HG03066 (cell line): ENCODE data around the gene MRRF.
"Not testable (repeated sequence)": the region's sequence is repeated elsewhere in the genome, so short reads cannot be mapped to it uniquely, and the experiment has no call there.

Experiments used
- ATAC-seq: cut with Tn5 transposase; IDR thresholded peaks from one replicate; pipeline ENCODE4 v1.9.1; 2021; ENCODE audit warnings: low read depth; ENCODE audit not compliant: unreplicated experiment

The MRRF gene

DNA sequence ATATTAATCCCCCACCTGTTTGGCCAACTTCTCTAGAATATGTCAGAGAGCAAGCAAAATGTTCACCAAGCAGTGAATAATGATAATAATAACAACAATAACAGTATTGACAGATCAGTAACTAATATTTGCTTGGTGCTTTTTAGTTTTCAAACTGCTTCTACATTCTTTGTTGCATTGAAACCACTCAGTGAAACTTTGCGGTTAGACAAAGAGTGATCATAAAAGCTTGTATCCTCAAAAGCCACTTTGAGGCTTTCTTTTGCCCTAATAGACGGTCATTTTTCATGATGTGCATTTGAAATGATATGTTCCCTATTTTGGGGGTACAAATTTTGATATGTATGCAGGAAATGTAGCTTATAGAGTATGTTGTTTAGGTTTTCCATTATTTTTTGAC, 62.5 kb downstream of the MRRF start:
- ATAC-seq: no peak

DNA sequence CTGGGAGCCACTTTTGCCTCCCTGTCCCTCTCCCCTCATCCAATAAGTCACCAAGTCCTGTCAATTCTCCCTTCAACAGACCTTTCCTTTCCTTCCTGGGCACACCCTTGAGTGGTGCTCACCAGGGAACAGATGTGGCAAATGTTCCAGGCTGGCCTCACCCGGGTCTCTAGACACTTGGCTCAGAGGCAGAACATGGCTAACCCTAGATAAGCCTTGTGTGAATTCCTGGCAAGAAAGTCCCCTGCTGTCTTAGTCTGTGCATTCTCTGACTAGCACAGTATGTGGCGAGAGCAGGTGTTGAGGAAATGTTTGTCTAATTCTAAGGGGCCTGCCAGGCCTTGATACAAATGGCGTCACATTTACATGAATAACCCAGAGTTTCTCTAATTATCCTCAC, 64.9 kb downstream of the MRRF start:
- no peak for ATAC-seq

DNA sequence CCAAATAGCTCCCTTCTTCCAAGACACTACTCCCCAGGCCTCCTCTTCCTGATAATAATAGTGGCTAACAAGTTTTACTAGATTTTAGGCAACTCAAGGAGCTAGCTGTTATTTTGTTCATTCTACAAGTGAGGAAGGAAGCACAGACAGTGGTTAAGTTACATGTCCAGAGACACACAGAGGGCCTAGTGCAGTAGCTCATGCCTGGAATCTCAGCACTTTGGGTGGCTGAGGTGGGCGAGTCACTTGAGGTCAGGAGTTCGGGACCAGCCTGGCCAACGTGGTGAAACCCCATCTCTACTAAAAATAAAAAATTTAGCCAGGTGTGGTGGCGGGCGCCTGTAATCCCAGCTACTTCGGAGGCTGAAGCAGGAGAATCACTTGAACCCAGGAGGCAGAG, 65.8 kb downstream of the MRRF start:
- not testable (repeated sequence) for ATAC-seq

DNA sequence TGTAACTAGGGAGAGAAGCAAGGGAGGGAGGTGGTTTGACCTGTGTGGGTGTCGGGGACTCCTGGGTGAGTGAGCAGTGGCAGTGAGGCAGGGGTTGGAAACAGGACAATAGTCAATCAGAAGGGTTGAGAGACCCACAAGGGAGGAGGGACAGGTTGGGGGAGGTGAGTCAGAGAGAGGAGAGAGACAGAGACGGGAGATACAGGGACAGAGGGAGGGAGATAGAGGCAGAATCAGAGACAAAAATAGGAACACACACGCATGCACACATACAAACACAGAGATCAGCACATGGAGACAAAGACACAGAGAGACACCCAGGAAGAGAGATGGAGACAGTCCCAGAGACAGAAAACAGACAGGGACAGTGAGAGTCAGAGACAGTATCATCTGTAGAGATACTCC, 66.8 kb downstream of the MRRF start:
- ATAC-seq: no peak

DNA sequence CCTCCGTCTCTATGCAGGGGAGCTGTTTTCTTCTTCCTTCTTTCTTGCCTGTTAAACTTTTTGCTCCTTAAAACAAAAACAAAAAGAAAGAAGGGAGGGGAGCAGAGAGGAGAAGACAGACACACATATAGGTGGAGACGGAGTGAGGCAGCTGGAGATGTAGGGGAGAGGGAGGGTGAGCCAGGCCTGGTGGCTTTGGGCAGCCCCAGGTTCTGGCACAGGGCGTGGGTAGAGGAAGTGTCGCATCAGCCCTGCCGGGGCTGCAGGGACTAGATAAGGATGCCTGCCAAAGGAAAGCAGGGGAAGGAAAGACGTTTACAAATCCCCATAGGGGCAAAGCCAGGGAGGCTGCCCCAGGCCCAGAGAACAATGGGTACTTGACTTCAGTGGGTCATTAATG, 67.4 kb downstream of the MRRF start:
- no peak for ATAC-seq

DNA sequence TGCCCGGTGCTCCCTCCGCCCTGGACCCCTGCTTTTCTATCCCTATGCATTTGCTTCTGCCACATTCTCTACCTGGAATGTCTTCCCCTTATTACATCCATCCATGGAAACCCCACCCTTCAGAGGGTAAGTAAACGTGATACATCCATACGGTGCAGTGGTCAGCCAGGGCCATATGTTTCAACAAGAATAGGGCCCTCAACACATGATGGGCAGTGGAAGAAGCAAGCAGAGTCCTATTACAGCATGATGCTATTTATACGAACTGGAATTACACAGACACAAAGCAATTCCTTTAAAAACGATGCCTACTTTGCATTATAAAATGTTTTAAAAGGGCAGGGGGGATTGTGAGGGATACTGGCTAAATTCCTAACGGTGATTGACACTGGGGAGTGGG, 68.0 kb downstream of the MRRF start:
- ATAC-seq: no peak

DNA sequence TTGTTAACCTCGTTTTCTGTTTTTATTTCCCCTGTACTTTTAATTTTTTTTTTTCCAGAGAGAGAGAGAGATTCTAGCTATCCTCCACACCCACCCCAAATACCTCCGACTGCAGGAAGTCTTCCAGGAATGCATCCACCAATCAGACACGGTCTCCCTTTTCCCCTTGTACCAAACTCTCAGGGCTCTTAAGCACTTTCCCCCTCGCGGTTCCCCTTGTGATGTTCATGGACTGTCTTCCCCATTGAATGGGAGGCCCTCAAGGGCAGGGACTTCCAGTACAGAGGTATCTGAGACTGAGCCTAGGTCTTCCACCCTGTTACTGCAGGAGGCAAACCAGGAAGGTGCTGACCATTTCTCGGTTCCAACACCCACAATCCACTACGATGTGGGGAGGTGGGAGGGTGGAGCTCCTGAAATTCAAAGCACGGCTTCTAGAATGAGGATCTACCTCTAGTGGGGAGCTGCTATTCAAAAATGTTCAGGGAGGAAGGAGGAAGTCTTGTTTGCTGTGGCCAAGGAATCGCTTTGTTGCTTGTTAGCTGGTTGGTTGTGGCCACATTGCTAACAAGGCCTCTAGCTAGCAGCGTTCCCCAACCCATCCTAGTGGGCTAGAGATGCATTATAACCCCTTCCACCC, 68.6 kb downstream of the MRRF start:
- no peak for ATAC-seq

DNA sequence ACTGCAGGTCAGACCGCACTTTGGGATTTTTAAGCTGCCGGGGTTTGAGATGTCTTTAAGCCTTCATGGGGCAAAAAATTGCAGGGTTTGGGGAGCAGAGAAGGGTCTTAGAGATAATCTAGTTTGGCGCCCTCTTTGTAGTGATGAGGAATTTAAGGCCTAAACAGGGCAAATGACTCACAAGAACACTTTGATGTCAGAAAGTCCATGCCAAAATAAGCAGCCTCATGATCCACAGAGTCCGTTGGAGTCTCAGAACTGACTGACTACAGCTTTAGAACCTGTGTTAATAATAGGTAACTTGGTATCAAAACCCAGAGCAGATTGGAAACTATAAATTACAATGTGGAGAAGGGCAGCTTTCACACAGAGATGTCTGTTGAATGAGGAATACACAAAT, 70.2 kb downstream of the MRRF start:
- no peak for ATAC-seq

DNA sequence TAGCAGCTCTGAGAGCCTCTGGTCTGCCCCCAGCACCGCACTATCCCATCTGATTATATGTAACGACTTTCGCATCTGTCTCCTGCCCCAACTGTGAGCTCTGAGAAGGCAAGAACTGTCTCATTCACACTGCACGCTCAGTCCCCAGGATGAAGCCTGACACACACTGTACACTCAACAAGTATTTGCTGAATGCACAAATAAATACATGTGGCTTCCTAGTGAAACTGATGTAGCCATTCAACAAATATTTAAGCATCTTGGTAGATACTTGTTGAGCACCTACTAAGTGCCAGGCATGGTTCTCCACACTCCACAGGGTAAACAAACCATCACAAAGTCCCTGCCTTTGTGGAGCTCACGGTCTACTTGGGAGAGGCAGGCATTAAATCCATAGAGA, 71.5 kb downstream of the MRRF start:
- ATAC-seq: no peak

DNA sequence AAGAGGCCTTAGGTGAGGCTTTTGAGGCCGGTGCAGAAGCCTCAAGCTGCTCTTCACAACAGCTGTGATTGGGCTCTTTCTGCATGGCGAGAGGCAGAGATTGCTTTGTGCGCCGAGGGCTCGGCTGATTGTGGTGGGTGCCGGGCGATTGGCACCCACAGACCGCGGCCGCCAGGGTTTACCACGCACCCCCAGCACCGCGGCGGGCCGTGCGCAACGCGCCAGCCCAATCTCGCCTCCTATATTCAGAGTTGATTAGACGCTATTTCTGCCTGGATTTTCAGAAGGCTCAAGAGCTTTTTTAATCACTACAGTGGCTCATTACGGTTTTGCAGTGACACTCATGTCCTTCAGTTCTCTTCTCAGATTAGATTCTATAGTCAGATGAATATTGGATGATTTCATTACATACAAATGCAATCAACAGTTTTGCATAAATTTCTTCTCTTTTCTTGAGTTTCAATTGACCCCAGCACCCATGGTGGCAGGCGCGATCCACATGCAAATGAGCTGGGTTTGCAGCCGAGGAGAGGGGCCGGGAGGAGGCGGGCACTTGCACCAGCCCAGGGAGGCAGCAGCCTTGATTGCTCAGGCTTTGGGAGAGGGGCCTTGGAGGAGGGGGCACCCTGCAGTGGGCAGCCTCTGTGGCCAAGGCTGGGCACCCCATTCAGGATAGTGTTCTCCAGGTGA, 72.3 kb downstream of the MRRF start:
- ATAC-seq: no peak

DNA sequence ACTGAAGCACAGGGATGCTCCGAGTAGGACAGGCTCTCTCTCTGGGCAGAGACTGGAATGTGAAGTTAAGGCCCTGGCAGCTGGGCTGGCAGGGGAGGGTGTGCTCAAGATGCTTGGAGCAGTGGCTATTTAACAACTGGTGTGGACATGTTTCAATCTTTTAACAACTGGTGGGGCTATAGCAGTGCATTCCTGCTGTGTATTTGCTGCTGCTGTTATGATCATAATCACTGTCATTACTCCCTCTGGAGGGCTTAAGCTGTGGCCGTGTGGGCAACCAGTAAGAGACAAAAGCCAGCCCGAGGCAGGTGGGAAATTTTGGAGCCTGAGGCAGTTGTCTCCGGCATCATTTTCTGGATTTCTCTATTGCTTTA, 72.9 kb downstream of the MRRF start:
- no peak for ATAC-seq

DNA sequence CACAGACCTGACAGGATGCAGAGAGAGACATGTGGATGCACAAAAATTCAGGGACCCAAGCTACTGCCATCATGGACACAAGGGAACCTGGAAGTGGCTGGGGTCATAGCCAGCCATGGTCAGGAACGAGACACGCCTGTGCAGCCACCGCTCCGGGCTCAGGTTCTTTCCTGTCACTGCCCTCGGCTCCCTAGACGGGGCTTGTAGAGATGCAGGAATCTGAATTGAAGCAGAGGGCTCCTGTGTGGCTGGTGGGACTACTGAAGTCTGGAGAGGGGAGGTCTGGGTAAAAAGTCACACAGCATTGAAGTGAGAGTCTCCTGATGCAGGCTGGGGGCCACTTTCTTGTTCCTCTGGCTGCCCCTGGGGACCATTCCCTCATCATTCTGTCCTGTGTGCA, 73.9 kb downstream of the MRRF start:
- ATAC-seq: no peak

DNA sequence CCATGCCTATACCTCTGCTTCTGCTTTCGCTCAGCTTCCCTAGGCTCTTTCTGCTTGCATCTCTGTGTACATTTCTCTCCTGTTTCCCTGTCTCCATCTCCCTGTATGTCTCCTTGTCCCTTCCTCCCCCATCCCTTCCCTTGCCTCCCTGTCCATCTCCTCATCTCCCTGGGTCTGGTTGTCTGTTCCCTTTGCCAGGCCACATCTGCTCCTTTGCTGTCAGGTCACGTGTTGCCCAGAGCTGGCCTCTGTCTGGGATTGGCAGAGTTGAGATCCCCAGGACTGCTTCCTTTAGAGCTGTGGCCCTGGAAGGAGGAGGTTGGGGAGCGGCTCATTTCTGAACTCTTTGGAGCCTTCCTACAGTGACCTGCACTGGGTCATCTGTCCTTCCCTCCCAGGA, 74.3 kb downstream of the MRRF start:
- ATAC-seq: no peak

DNA sequence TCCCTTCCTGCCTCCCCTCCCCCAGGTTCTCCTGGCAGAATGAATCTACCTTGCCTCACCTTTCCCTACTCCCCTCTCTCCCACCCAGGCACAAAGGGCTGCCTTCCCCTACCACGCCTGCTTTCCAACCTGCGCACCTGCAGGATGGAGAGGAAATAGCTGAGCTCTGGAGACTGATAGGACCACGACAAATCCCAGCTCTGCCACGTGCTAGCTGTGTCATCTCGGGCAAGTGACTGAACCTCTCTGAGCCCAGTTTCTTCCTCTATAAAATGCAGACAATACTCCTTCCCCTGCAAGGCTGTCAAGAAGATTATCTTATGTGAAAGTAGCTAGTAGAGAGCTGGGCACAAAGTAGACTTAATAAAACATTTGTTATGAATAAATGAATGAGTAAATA, 74.9 kb downstream of the MRRF start:
- no peak for ATAC-seq

DNA sequence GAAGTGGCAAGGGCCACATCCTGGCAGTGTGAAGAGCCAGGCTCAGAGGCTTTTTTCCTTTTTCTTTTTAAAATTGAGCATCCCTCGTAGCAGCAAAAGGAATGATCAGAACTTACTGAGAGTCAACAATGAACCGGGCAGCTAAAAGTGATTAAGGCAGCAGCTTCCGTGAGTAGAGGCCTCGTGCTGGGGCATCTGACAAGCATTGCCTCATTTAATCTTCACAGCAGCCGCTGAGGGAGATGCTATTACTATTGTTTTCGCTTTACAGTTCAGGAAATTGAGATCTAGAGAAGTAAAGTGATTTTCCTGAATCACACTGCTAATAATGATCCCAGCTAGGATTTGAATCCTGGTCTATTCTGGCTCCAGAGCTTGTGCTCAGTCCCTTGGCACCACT, 75.5 kb downstream of the MRRF start:
- ATAC-seq: no peak

DNA sequence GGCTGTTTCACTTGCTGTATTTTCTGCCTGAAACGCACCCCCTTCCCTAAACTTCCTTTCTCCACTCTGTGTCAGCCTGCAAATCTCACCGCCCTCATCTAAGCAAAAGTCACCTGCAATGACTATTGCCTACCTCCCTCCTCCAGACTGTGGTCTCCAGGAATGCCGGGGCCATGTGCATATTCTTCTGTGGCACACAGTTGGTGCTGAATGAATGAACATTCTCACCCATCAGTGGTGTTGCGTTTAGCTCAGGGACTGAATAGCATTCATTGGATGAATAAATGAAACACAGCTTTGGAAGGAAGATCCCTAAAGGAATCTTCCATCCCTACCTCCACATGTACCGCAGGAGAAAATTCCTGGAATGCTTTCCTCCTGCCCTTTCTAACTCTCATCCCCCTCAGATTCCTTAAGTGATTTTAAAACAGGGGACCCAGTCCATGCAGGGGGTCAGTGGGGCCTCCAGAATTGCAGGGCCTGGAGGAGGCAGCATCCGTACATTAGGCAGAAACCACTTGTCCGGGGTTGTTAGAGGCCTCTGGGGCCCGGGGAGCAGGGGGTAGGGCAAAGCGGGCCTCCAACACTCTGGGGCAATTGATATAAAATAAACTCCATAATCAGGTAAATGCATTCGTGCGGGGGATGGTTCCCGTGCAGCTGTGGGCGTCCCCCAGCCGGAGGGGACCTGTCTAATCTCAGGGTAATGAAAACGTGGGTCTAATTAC, 77.8 kb downstream of the MRRF start:
- ATAC-seq: no peak

DNA sequence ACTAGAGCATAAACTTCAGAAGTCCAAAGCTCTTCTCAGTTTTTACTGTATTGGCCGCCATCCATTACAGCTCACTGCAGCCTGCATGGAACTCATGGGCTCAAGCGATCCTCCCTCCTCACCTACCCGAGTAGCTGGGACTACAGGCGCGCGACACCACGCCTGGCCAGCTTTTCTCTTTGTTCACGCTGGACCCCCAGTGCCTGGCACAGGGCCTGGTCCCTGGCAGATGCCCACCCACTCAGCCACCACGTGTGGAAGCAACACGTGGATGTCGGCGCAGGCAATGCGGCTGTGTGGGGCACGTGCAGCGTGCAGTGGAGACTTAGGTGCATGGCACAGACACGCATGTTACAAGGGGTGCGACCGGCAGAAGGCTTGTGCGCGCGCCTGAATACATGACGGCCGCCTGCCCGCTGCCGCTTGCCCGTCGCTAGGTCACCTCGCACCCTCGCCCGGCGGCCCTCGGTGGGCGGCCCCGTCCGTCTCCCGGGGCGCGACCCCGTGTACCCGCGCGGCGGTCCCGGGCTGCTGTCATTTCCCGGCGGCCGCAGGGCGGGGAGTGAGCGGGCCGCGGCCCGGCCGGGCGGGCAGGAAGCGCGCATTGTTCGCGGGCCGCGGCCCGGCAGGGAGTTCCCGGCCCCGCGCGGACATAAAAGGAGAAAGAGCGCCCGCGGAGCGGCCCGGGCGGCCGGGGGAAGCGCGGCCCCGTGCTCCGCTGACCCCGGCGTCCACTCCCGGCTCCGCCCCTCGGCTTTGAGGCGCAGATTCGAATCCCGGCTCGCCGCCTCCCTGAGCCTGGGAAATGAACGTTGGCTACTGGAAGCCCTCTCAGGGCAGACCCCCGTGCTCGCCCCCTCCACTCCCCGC, 82.0 kb downstream of the MRRF start:
- ATAC-seq: no peak

DNA sequence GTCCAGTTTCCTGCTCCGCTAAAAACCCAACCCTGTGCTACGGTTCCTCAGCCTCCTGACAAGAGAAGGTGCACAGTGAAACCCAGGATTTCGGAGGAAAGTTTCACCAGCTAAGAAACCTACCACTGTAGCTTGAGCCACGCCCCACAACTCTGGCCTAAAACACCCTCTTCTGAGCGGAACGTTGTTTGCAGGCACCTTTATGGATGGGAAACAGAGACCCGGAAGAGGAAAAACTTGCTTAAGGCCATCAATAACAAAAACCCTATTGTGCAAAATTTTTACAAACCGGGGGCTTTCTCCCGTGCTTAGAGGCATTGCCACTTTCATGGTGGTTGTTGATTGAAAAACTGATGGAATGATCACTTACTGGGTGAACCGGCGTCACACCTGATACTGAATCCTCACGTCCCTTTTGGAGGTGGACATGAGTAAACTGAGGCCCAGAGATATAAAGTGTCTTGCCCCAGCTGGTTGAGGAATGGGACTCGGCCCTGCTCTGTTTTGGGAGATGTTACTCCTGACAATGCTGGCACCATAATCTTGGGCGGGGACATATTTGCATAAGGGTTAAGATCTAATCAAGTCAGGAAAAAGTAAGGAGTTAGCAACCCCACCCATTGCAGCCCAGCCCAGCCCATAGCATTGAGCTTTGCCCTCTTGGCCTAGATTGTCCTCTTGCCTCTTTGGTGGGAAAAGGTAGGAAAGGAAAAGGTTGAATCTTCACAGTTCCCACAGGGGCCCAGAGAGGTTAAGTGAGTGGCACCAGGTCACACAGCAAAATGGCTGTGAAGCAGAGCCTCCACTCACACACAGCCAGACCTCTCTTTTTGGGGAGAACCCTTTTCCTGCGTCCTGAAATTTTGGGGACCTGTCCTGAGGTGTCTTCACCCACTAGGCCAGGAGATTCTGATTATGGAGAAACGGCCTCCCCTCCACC, 82.9 kb downstream of the MRRF start:
- ATAC-seq: no peak

DNA sequence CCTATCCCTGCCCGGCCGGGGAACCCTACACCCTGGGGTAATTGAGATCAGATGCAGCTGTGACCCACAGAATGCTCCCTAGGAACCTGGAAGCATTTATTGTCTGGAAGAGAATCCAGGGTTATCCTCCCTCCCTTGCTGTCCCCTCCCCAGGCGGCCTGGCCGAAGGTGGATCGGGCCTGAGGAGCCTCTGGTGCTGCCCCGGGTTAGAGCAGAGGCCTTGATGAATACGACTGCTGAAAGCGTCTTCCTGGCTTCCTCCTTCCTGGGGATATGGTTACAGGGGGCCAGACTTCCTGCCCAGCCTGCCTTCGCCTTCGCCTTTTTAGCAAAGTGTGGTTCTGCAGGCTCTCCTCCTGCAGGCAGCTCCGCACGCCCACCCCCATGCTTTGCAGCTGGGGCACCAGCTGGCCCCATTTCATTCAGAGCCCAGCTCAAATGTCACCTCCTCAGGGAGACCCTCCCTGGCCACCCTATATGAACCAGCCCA, 83.7 kb downstream of the MRRF start:
- no peak for ATAC-seq

DNA sequence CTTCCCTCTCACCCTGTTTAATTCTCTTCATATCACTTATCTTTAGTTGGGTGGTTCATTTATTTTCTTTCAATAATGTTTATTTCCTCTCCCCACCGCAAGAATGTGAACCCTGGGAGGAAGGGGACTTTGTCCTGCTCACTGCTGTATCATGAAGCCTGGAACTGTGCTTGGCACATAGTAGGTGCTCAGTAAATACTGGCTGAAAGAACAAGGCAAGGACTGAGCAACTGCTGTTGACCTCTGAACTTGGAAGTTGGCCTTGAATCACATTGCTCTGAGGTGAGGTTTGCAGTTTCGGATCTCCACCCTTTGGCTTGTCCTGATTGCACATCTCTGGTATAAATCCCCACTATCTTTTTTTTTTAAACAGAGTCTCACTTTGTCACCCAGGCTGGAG, 84.1 kb downstream of the MRRF start:
- no peak for ATAC-seq
